ENCODE data around the gene CDH23. TPM values are rescaled to one million over a fixed set of nuclear protein-coding genes. Genes with fewer than 3 reads are reported as not detected.

Gene CDH23
- total and polyA plus RNA-seq, 2 donors (not counting 1 experiment from before 2014, with no cell fraction given): 0.37 to 0.89 TPM

- 63% methylated on average over 16 of the region's 20 CpGs for WGBS (ENCODE audit: insufficient coverage)
- H3K27ac Mint-ChIP-seq: no peak overlapping the region
Observed at GRCh38 chr10:71608819-71609768, 212.4 kb downstream of the CDH23 start.

More at GRCh38 chr10:71608819-71609768, 212.4 kb downstream of the CDH23 start:
- no peak overlapping the region for H3K4me3 ChIP-seq (ENCODE audit: control extremely low read depth in 1 of 5, extremely low read depth in 1 of 5, insufficient read depth in 1 of 5, low read depth in 2 of 5, low read length in 4 of 5)
- H3K27ac ChIP-seq (ENCODE audit: low read length in 2 of 2): no peak overlapping the region
- DNase-seq (peak; percentile 75), ATAC-seq (ENCODE audit: low read depth) (no peak)
- no peak overlapping the region for H3K9ac ChIP-seq (ENCODE audit: low read length)
- no peak overlapping the region for H3K4me2 ChIP-seq (replicated peaks; ENCODE audit: low read depth, low read length, poor library complexity, severe bottlenecking)
- H3K9me3 Mint-ChIP-seq (ENCODE audit: insufficient read depth): no peaks in the 10 kb centered on the region
- H4K20me1 ChIP-seq (ENCODE audit: control insufficient read depth, insufficient read depth, low read length, poor library complexity, severe bottlenecking): no peaks in the 10 kb centered on the region
- no peak overlapping the region for H2AFZ ChIP-seq (ENCODE audit: insufficient read depth, low read depth, low read length, poor library complexity, severe bottlenecking)
- CTCF ChIA-PET: interaction anchor here (0.6 to 9.5 kb wide), 17 partner anchors 9 to 293 kb away, joined by 3 to 79 read pairs (median 4); partner anchors contain the start of gene SLC29A3
- H3K79me2 ChIP-seq (ENCODE audit: control insufficient read depth, insufficient read depth, low read length): no peaks in the 10 kb centered on the region
- H3K4me3 Mint-ChIP-seq: no peak overlapping the region
- peaks cover 2% of the 10 kb centered on the region for H3K4me1 Mint-ChIP-seq
- peak; percentile 76 for TF ChIP-seq CTCF (IDR thresholded peaks at IDR 0.05)
- TF ChIP-seq EZH2 (IDR thresholded peaks at IDR 0.05; ENCODE audit: borderline replicate concordance, insufficient read depth, low read depth, low read length, poor library complexity, severe bottlenecking): no peak
- no peaks in the 10 kb centered on the region for H3K4me1 ChIP-seq (ENCODE audit: control insufficient read depth in 2 of 2, insufficient read depth in 2 of 2, low read length in 2 of 2)
- POLR2A ChIA-PET: interaction anchor here (0.6 kb wide), 1 partner anchor 200 kb away, joined by 12 read pairs; no protein-coding TSS in a partner anchor
- peaks cover 10% of the 10 kb centered on the region for H3K27me3 Mint-ChIP-seq
- no peaks in the 10 kb centered on the region for H3K9me3 ChIP-seq (ENCODE audit: control extremely low read depth in 1 of 3, control insufficient read depth in 2 of 3, insufficient read depth in 1 of 3, low read length in 2 of 3)
- H3K27me3 ChIP-seq (replicated peaks in 1 of 4; ENCODE audit: control extremely low read depth in 1 of 4, control insufficient read depth in 3 of 4, insufficient read depth in 4 of 4, low read length in 3 of 4): peaks cover 0 to 15% (median 0%) of the 10 kb centered on the region in 4 experiments
- H3K36me3 ChIP-seq (replicated peaks in 1 of 2; ENCODE audit: control extremely low read depth in 1 of 2, control insufficient read depth in 1 of 2, extremely low read depth in 1 of 2, insufficient read depth in 2 of 2, low read length in 1 of 2): no peaks in the 10 kb centered on the region
- intact Hi-C loops (cut with micrococcal nuclease): loop anchor here (1.0 kb wide), 3 partner anchors 225 to 295 kb away; partner anchors contain the start of gene SLC29A3
